GM19463 (cell line): ENCODE data around the gene TAP2.

ENCODE experiments used
- ATAC-seq: cut with Tn5 transposase; IDR thresholded peaks from one replicate; pipeline ENCODE4 v1.9.1; 2021; ENCODE audit warnings: mild to moderate bottlenecking, moderate library complexity; ENCODE audit not compliant: unreplicated experiment

The TAP2 gene

DNA sequence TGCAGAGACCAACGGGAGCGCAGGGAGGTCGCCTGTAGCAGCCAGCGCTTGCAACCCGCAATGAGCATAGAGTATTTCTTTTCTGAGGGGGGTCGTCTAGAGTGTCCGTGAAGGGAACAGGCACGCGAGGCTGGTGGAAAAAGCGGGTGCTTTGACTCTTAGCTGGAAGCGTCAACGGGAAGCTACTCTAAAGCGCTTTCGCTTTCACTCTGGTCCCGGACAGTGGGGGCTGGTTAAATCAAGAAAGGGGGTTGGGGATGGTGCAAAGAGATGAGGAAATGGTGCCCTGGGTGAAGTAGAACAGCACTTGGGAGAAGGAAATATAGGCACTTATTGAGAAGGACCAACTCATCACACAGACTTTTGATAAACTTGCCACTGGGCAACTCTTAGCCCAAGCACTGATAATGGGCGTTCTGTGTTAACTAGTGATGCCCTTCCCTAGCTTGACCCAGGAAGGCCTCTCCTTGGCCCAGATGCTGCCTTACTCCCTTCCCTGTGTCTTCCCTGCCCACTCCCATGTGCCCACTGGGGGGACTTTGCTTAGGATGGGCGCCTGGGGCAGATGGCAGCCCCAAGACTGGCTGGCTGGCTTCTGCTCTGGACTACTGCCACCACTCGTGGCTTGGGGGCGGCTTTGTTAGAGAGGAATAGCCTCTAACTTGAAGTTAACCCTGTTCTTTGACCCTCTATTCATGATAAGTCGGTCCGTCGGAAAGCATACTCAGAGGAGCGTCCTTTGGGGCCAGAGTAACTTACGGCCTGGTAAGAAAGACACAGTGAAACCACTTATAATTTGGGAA is 16.0 kb upstream of the TAP2 start:
- no peak for ATAC-seq

DNA sequence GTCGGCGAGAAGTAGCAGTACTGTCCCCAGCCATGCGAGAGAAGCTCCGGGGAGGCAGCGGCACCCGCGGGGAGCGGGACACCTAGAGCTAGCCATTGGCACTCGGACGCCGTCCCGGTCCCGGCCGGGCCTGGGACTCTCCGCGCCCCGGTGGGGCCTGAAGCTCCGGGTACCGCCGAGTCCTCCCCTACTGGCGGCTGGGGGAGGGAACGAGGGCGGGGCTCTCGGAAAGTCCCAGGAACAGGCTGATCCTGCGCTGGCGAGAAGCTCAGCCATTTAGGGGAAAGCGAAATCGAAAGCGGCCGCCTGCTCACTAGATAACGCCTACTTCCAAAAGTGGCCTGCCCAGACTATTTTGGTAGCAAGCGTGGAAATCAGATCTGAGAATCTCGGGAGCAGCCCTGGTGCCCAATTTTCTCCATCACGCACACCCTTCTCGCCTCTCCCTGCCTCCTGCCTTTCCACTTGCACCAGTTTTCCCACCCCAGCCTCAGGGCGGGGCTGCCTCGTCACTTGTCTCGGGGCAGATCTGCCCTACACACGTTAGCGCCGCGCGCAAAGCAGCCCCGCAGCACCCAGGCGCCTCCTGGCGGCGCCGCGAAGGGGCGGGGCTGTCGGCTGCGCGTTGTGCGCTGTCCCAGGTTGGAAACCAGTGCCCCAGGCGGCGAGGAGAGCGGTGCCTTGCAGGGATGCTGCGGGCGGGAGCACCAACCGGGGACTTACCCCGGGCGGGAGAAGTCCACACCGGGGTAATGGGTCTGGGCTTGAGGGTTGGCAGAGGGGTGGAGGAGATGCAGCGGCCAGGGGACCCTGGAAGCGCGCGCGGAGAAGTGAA is 15.2 kb upstream of the TAP2 start, which contains the start of the genes PSMB9 and TAP1:
Gene PSMB9 (plus strand): TSS at position 652 of the 835 bp plus-strand sequence. CDS start 38 bp downstream, at position 690.
Gene TAP1 (minus strand): TSS at position 164 of the 835 bp plus-strand sequence. CDS start 68 bp downstream, at position 96.
- ATAC-seq: peak; percentile 81

DNA sequence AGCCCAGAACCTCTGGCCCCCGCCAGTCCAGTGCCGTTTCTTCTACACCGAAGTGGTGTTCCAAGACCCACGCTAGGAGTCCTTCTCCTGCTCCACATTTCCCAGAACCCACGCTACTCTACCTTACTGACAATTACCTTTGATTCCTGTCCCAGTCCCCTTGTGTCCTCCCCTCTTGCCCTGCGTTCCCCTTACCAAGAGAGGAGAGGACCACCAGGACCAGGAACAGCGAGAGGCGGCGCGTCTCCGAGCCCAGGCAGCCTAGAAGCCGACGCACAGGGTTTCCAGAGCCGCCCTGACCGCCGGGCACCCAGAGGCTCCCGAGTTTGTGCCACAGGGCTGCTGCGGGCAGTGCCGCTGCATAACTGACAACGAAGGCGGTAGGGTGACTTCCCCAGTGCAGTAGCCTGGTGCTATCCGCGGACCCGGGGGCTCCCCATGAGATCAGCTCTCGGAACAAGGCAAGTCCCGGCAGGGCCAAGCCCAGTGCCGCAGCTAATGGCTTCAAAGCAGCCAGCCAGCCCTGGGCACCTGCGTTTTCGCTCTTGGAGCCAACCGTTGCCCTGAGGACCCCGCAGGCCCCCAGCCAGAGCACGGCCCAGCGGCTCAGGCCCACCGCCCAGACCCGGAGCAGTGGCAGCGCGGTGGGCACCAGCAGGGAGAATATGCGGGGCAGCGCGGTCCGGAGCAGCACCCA is 14.5 kb upstream of the TAP2 start:
- ATAC-seq: peak; percentile 14

DNA sequence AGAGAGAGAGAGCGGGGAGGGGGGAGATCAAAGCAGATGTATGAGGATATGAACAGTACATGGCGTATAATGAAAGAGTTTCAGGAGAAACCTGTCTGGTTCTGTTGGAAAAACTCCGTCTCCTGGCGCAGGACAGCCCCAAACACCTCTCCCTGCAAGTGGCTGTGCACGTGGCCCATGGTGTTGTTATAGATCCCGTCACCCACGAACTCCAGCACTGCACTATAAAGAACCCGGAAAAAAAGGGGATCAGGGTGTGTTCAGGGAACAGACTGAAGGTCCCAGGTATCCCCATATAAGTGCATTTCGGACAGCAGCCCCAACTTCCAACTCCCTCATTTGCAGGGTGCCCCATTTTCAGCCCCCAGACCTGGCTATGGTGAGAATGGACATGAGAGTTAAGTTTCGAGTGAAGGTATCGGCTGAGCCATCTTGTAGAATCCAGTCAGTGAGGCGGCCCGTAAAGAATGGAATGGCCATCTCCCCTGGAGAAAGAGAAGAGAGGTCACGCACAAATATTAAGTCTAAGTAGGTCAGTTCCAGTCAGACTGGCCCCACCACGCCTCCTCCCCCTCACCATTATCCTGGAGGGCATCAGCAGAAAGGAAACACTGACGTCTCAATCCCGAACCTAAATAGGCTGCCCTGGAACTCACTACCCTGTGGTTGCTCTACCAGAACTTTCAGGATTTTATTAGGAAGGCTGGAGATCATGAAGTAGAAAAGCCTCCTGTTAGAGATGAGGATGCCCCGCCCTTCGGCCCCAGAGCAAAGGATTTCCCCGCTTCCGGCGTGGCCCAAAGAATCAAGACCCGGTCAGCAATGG is 13.7 kb upstream of the TAP2 start:
- ATAC-seq: no peak

DNA sequence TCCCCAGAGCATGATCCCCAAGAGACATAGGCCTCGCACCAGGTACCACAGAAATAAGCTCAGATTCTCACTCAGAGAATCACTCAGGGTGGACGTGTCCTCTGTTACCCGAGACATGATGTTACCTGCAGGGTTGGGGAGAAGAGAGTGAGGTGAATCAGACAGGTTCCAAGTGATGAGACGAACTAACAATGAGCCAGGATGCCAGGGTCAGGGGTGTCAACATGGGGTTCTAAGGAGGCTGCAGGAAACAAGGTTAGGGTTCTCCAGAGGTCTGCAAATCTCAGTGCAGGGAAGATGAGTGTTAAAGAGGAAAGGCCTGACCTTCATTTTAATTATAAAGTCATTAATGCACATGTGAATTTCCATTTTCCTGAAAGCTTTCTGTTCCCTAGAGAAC is 12.5 kb upstream of the TAP2 start:
- no peak for ATAC-seq

DNA sequence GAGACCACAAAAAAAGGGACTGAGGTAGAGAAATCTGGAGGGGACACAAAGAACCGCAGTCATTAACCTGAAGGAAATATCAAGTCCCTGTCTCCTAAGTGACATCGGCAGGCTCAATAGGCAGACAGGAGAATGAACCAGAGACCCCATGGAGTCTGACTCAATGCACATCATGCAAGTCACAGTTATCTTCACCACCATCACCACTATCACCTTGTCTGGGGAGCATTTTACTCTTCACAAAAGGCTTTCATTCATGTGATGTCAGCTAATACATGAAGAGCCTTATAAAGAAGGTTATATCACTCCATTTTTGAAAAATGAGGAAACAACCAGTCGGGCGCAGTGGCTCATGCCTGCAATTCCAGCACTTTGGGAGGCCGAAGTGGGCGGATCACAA is 10.6 kb upstream of the TAP2 start:
- no peak for ATAC-seq

DNA sequence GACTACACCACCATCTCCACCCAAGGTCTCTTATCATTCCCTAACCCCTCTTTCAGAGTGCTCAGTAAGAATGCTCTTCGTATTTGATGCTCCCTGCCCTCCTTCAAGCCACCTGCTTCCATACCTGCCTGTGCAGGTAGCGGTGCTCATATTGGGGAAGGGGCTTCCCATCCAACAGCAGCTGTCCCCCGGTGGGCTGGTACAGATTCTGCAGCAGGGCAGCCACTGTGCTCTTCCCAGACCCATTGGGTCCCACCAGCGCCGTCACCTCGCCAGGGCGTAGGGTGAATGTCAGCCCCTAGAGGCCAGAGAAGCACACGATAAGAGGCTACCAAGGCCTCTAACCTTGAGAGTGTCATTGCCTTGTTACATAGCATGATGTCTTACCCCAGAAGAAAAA is 9.3 kb upstream of the TAP2 start:
- ATAC-seq: no peak

DNA sequence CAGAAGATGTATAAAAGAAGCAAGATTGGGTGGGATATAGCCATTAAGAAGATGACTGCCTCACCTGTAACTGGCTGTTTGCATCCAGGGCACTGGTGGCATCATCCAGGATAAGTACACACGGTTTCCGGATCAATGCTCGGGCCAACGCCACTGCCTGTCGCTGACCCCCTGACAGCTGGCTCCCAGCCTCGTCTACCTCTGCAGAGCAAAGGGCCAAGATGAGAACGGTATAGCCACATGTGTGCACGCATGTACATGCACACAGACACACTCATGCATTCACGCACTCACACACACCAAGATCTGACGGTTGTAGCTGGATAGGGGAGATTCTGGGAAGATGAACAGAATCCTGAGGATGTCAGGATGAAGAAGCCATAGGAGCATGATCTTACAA is 8.5 kb upstream of the TAP2 start:
- no peak for ATAC-seq

DNA sequence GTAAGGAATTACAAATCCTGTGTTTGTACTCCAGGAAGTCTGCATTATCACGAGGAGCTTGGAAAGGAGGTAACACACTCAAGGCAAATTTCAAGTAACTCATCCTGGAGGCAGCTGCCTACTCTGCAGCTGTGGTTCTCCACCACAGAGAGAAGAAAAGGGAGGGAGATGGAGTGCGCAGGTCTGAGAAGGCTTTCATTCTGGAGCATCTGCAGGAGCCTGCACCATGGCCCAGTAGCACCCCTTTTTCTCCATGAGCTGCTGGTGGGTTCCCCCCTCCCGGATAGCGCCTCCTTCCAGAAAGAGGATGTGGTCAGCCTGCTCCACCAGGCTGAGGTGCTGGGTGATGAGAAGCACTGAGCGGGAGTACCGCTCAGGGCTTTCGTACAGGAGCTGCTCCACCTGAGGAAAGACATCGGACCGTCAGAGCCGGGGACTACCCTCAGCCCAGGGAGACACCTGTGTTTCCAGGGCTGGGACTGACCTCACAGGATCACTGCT is 6.9 kb upstream of the TAP2 start:
- no peak for ATAC-seq

DNA sequence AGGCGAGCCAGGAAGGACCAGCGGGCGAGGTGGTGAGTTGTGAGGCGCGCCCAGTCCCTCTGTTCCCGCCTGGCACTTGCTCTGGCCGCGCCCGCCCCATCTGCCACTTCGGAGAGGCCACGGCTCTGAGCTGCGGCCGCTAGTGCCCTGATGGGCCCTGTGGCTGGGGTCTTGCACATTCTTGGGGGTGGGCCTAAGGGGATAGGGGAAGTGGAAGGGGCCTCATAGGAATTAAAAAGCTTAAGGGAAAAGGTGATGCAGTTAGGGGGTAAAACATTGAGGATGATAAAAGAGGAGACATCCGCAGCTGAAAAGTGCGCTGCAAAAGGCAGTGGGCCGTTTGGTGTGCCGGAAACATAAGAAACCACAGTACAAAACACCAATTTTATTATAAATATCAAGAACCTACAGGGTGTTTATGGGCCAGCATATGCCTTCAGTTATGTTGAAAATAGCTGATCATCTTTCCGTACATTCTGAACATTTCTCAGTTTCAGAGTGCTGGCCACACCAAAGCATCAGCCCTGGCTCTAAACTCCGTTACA is 6.4 kb upstream of the TAP2 start:
- ATAC-seq: no peak

DNA sequence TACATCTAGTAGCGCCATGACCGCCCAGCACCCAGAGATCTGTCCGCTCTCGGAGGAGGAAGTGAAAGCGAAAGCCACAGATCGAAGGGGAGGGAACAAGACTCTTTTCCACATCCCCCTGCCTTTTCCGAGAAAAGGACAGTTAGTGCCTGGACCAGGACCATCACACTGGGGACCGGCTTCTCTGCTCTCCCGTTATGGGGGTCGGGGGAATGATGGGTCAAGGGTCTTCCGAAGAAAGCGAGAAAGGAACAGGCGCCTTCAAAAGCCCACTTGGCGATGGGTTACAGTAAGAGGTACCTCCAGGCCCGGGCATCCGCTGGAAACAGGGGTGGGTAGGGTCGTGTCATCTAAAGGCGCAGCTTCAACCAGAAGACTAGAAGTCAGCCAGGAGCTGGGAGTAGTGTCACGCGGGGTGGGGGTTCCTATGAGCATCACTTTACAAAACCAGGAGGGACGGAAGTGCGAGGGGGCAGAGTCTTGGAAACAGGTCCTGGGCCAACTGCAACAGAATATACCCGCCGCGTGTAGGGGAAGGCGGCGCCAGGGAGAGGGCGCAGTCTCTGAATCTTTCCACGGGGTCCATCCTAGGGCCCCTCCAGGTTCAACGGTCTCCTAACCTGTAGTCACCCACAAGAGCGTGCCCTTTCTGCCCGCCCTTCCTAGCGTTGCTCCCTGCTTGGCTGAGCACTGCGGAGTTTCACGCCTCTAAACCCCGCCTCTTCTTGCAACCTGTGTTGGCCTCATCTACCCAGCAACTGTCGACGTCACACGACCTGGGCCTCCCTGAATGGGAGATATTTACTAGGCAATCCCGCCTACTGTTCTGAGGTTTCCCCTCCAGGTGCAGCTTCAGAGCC is 5.7 kb upstream of the TAP2 start, which contains the start of gene PSMB8:
Gene PSMB8 (minus strand): TSS at position 69 of the 860 bp plus-strand sequence. CDS start 51 bp downstream, at position 18.
- ATAC-seq: peak; percentile 67

DNA sequence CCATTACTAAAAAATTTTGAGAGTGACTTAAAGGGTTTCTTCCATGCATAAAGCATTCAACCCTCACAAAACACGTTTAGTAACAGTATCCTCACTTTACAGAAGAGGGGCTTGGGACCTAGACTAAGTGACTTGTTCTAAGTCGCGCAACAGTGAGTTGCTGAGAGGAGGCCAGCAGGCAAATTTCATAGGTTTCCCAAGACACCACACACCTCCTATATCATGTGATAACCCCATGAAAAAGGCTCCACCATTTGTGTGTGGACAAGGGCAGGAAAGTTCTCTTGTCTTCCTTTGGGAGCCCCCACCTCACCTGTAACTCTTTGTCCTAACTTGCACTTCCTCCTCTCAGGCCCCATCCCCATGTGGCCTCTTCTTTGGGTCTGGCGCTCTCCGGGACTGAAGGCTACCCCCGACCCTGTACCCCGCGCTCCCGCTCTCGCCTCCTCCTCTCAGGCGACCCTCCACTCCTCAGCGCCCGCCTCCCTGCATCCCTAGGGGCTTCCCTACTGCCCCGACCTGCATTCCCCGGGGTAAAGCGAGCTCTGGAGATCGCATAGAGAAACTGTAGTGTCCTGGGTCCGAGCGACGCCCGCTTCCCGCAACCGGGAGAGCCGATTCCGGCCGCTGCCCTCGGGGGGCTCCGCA is 4.9 kb upstream of the TAP2 start:
- ATAC-seq: no peak

DNA sequence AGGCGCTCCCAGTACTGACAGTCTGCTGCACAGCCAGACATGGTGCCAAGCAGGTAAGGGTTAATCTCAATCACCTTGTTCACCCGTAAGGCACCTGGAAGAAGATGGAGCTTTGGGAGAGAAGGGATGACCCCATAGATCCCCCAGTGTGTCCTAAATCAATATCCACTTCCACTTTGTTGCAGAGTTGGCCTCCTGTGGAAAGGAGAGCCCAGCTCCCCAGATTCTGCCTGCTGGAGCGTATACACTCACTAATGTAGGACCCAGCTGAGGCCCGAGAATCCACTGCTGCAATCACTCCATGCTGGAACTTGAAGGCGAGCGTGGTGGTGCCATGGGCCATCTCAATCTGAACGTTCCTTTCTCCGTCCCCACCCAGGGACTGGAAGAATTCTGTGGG is 4.2 kb upstream of the TAP2 start:
- ATAC-seq: no peak

DNA sequence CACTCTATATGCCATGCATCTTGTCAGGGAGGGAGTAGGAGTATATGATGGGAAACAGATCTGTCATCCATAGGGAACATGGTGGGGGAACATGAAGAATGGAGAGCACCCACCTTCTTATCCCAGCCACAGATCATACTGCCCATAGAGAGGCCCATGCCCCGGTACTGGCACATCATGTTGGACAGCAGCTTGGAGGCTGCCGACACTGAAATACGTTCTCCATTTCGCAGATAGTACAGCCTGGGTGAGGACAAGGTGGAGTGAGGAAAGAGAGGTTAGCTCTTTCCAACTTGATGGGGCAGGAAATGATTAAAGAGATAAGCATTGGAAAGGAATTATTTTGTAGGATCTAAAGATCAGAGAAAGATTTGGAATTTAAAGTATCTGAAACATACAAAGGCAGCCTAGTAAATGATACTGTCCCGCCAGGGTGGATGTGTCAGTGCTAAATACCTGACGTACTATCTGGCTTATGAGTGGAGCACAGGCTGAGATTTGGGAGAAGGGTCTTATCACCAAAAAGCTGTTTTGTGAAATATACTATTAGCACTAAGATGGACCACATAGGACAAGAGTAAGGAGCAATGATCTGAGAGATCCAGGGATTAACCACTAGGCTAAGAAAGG is 3.6 kb upstream of the TAP2 start:
- no peak for ATAC-seq

DNA sequence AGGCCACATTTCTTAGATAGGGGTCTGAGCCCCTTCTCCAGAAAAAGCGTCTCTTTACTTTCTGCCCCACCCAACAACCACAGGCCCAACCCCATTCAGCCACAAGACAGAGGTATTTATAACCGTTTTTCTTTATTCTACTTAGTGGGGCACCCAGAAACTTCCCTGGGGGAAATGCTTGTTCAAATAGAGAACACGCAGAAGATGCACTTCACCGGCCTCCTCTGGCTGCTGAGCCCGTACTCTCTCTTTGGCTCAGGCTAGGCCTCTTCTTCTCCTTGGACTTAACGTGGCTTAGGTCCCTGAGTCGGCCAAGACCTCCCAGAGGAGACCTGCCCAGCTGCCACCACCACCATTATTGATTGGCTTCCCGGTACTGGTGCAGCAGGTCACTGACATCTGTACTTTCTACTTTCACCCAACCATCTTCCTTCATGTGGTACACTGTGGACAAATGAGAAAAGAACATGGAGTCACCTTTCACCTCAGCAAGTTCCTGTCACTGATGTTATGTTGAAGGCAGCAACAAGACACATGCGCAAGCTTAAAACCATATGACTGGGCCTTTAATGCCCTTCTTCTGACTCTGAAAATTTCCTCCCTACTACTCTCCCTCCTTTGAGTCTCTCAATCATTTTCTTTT is 2.2 kb upstream of the TAP2 start:
- ATAC-seq: no peak

DNA sequence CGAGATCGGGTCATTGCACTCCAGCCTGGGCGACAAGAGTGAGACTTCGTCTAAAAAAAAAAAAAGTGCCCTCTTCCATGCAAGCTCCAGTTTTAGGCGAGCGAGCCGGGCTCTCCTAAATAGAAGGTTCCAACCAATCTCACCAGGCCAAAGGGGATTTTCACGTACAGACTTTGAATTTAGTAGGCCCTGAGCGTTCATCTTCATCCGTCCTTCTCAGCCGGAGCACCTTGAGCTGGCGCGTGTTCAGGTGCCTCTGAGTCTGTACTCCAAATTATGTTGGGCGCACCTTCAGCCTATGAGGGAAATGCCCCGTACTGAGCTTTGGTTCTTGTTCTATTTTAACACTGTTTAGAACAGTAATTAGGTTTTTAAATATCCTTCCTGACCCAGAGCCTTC is 817 bp upstream of the TAP2 start:
- ATAC-seq: no peak

DNA sequence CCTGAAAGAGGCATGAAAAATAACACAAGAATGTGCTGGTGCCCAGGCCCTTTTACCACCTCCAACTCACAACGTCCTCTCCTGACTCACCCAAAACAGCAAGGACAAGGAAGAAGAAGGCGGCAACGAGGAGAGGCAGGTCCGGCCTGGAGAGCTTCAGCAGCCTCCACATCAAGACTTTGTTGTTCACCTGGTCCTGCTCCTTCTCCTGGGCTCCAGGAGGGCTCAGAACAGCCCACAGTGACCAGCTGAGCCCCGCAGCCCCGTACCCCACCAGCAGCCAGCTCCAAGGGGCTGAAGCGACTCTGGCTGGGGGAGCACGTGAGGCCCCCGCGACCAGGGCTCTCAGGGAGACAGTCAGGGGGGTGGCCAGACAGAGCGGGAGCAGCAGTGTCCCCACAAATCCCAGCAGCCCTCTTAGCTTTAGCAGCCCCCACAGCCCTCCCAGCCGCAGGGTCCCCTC is 857 bp downstream of the TAP2 start:
- ATAC-seq: no peak
